ENCODE data around the gene MAP4K5.

MAP4K5 gene

DNA sequence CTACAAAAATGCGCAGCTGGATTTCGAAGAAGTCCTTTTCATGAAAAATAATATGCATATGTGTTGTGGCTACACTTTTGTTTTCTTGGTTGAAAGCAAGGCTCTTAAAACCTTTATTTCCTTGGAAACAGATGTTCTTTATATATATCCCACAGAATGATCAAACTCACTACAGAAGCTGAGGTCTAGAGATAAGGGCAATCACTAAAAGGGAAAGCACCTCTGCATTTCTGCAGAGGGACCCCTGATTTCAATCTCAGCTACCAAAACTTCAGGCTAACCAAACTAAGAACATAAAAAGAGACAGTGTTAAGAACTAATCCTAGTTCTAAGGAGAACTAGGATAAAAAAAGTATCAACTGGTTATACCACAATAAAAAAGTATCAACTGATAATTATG, 70.3 kb downstream of the MAP4K5 start:
- no peak for DNase-seq (ENCODE audit: low read depth)
- TF ChIP-seq, protein P1, sequence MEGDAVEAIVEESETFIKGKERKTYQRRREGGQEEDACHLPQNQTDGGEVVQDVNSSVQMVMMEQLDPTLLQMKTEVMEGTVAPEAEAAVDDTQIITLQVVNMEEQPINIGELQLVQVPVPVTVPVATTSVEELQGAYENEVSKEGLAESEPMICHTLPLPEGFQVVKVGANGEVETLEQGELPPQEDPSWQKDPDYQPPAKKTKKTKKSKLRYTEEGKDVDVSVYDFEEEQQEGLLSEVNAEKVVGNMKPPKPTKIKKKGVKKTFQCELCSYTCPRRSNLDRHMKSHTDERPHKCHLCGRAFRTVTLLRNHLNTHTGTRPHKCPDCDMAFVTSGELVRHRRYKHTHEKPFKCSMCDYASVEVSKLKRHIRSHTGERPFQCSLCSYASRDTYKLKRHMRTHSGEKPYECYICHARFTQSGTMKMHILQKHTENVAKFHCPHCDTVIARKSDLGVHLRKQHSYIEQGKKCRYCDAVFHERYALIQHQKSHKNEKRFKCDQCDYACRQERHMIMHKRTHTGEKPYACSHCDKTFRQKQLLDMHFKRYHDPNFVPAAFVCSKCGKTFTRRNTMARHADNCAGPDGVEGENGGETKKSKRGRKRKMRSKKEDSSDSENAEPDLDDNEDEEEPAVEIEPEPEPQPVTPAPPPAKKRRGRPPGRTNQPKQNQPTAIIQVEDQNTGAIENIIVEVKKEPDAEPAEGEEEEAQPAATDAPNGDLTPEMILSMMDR (IDR thresholded peaks at IDR 0.05; ENCODE audit: control insufficient read depth, extremely low read depth, insufficient read depth), result no peak
- no peak overlapping the region for H3K4me3 ChIP-seq (ENCODE audit: low read depth, low read length)

DNA sequence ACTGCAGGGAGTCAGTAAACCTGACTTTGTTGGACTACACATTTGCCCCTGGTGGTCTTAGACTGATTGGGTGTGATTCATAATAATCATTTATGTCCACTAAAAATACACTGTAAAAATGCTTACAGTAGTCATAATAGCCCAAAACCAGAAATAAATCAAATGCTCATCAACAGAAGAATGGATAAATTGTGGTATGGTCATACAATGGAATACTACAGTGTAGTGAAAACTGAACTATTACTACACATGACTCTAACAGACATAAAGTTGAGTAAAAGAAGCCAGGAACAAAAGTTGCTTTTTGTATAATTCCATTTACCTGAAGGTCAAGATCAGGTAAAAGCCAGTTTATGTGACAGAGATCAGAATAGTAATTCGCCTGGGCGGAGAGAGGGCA, 78.5 kb downstream of the MAP4K5 start:
- no peak overlapping the region for H3K4me3 ChIP-seq (ENCODE audit: low read depth, low read length)
- no peak for DNase-seq (ENCODE audit: low read depth)
- TF ChIP-seq, protein P1 (IDR thresholded peaks at IDR 0.05; ENCODE audit: control insufficient read depth, extremely low read depth, insufficient read depth), result no peak

- H3K4me3 ChIP-seq (ENCODE audit: low read depth, low read length), result no peak overlapping the region
- TF ChIP-seq, protein P1 (IDR thresholded peaks at IDR 0.05; ENCODE audit: control insufficient read depth, extremely low read depth, insufficient read depth), result no peak
- DNase-seq (ENCODE audit: low read depth), result no peak
Observed at GRCh38 chr14:50452979-50453705, 79.2 kb downstream of the MAP4K5 start.

GRCh38 chr14:50452296-50452695, 80.1 kb downstream of the MAP4K5 start:
- peak; percentile 95 for DNase-seq (ENCODE audit: low read depth)
- TF ChIP-seq, protein P1 (IDR thresholded peaks at IDR 0.05; ENCODE audit: control insufficient read depth, extremely low read depth, insufficient read depth), result no peak
- H3K4me3 ChIP-seq (ENCODE audit: low read depth, low read length), result no peak overlapping the region

- no peak overlapping the region for H3K4me3 ChIP-seq (ENCODE audit: low read depth, low read length)
- TF ChIP-seq, protein P1 (IDR thresholded peaks at IDR 0.05; ENCODE audit: control insufficient read depth, extremely low read depth, insufficient read depth), result no peak
- DNase-seq (ENCODE audit: low read depth), result no peak
Observed at GRCh38 chr14:50451854-50452253, 80.5 kb downstream of the MAP4K5 start.

DNA sequence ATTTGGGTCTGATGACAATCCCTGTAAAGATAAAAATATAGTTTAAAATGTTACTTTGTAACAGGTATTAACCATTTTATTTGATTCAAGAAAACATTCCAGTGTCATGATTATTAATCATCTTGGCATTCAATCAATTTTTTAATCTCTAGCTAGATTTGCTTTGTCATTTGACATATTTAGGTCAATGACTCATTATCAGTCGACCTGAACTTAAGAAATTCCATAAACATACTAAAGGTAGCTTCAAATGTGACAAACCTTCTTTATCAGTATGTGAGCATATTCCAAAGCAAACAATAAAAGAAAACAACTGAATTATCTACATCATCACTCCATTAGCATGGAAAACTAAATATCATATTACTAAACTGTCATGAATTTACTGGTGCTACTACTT, 84.9 kb downstream of the MAP4K5 start:
- peak; percentile 57 for DNase-seq (ENCODE audit: low read depth)
- no peak overlapping the region for H3K4me3 ChIP-seq (ENCODE audit: low read depth, low read length)
- TF ChIP-seq, protein P1 (IDR thresholded peaks at IDR 0.05; ENCODE audit: control insufficient read depth, extremely low read depth, insufficient read depth), result no peak

- TF ChIP-seq, protein P1 (IDR thresholded peaks at IDR 0.05; ENCODE audit: control insufficient read depth, extremely low read depth, insufficient read depth), result no peak
- no peak overlapping the region for H3K4me3 ChIP-seq (ENCODE audit: low read depth, low read length)
- no peak for DNase-seq (ENCODE audit: low read depth)
Observed at GRCh38 chr14:50434528-50434927, 97.8 kb downstream of the MAP4K5 start.

All from LNCaP clone FGC (cell line).